Activated CD4-positive, CD25-positive, alpha-beta regulatory T cell treated with anti-CD3 and anti-CD28 coated beads, Interleukin-2, amount 50 U/mL, for 24 hours (primary cell): ENCODE results near the gene GABRP.

Experiments
- ATAC-seq, 2 donors: fragments of 150-1000 bp; cut with Tn5 transposase; one replicate each; pipeline ENCODE4 v1.10.0; 2021; ENCODE audit warnings: mild to moderate bottlenecking in 1 of 2, moderate library complexity in 1 of 2

The GABRP gene

GRCh38 chr5:170861917-170862766 is 78.6 kb downstream of the GABRP start, which contains the start of gene RANBP17:
RANBP17 (plus strand) TSS chr5:170862018.
- ATAC-seq = no peak

- no peak for ATAC-seq
Observed at GRCh38 chr5:170863646-170864045, 80.1 kb downstream of the GABRP start.
